Right renal pelvis (tissue), 4 donors: Measurements from ENCODE around the gene MINDY3. TPM values are rescaled to one million over a fixed set of nuclear protein-coding genes. Genes with fewer than 3 reads are reported as not detected.
A peak's percentile ranks its signal among the peaks of the same experiment; 100 is the strongest.

Experiments used
- DNase-seq, 4 donors: peaks; one replicate each; pipeline ENCODE4 v3.0.0-alpha.2; 2013; ENCODE audit warnings: low read depth in 4 of 4, low spot score in 3 of 4, missing footprints in 1 of 4
- polyA plus RNA-seq, 4 donors: library from polyadenylated mRNA; unstranded; fragments of 120-200 nt; gene quantifications; one replicate each; pipeline ENCODE4 v1.2.1, GENCODE V29; 2013; ENCODE audit not compliant: insufficient read length in 4 of 4

Gene MINDY3
- polyA plus RNA-seq, 4 donors, result 43.4 to 55.9 (median 52.4) TPM

DNA sequence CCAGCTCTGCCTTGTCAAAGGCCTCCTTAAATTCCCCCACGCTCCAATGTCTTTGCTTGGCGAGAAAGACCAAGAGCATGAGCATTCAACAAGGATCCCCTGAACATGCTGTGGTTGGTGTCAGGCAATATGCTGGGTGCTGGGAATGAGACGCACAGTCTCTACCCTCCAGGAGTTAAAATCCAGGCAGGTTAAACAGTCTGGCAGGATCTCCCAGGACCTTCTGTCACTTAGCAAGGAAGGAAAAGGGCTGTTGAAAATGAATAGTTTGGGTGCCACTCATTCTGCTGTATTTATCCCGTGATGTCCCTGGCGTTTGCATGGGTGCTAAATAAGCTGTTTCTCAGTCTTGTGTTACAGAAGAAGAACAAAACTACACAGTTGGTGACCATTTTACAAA, 118.7 kb downstream of the MINDY3 start:
- DNase-seq, result no peak

DNA sequence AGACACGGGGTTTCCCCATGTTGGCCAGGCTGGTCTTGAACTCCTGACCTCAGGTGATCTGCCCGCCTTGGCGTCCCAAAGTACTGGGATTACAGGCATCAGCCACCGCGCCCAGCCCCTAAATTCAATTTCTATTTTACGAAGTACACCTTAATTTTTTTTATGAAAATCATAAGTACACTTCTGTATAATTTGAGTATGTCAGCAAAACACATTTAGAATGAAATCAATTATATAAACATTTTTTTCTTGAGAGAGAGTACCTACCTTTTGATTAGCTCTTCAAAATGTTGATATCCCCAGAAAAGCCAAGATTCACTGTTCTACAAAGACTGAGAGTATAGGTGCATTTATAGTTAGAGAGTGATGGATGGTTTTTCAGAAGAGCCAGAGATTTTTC, 120.0 kb downstream of the MINDY3 start:
- no peak for DNase-seq

DNA sequence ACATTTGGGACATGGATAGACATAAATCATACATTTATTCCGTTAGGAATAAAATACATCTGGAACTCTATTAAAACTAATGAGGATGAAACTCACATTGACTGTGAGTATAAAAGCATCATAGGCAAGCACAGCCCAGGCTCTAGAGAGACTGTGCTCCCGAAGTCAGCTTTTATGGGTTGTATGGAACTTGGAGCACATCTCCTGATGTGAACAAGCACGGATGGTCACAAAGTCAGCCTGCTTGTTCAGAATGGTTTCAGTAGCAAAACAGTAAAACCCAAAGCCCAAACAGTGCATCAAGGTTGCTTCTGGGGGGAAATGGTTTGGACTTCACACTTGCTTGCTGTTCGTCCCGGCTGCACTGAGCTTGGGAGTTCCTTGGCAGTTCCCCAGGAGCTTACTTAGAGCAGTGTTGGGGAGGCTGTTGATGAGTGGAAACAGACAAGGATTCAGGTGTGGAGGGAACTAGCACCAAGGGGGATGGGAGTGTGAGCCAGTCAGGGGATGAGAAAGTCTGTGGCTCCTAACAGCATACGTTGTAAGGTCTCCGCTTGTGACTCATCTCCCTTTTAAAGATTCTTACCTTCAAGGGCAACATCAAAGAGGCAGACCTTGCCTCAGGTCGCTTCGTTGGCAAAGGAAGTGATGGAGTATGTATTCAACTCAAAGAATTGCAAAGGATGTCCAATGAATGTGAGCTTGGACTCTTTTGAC, 120.9 kb downstream of the MINDY3 start:
- no peak for DNase-seq

GRCh38 chr10:15738270-15738925, 121.9 kb downstream of the MINDY3 start:
- DNase-seq, result peak in 2 of 4 donors; percentile 72 to 73

GRCh38 chr10:15737656-15738055, 122.7 kb downstream of the MINDY3 start:
- DNase-seq, result no peak

DNA sequence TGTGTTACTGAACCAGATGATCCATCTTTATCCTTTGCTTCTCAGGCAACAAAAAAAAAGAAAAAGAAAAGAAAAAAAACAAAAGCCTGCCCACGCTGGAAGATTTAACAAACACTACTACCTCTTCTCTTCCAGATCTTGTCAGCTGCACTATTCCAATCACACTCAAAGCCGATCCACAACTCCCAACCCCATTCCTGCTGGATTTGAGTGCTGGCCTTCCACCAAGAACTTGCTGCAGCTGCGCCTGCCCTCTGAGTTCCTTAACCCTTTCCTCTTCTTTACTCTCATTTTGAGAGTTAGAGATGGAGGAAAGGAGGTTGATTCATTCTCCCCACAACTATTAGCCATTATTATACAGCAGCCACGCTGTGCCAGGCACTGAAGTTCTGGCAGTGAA, 124.5 kb downstream of the MINDY3 start:
- DNase-seq, result no peak

DNA sequence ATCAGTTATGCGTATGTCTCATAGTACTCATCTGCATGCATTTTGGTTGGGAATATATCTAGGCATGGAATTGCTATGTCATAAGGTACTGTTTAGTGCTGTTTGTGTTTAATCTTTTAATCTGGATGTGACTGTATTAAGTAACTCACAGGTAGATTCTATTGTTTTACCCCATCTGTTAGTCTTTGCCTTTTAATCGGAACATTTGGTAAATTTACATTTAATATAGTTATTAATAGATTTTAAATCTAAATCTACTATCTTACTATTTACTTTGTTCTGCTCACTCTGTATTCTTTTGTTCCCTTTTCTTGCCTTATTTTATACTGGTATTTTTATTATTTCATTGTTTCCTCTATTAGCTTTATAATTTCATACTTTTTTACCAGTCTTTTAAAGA, 130.0 kb downstream of the MINDY3 start:
- DNase-seq, result no peak

- DNase-seq, result no peak
Measured at GRCh38 chr10:15729890-15730289, 130.4 kb downstream of the MINDY3 start.

Other genes with a start within 250 kb of the MINDY3 start
- 10 to 100 TPM; 43.1 to 51.2 (median 49.5) TPM for gene ITGA8, start 140.6 kb downstream of the MINDY3 start, polyA plus RNA-seq